Measurements from ENCODE around the gene ZNF462. TPM values are rescaled to one million over a fixed set of nuclear protein-coding genes. Genes with fewer than 3 reads are reported as not detected.

ZNF462 gene
- total and polyA plus RNA-seq, 2 of the 4 experiments (the other 2 are of a cell fraction) = 6.1 to 18.8 TPM

GRCh38 chr9:106960258-106960657 is 97.3 kb downstream of the ZNF462 start:
- intact Hi-C loops (cut with micrococcal nuclease) = no loop called here
- H3K9me1 ChIP-seq (ENCODE audit: insufficient read depth, low read length) = peaks cover 7% of the 10 kb centered on the region; the same call in 1 of the 2 replicates
- H3K4me3 ChIP-seq (ENCODE audit: insufficient read depth, low read depth, low read length) = no peak overlapping the region
- H2BK5ac ChIP-seq (ENCODE audit: low read depth, low read length, poor library complexity, severe bottlenecking) = no peak overlapping the region
- BruUV-seq (replicated peaks) = no TSS peak
- POLR2A ChIA-PET (ENCODE audit: unreplicated experiment) = no interaction called here
- CTCF ChIA-PET = interaction anchor here (0.7 kb wide), 1 partner anchor 10 kb away, joined by 3 read pairs; no protein-coding TSS in a partner anchor
- no peak overlapping the region for H2BK120ac ChIP-seq (ENCODE audit: low read depth, low read length)
- no peak overlapping the region for H2AK5ac ChIP-seq (ENCODE audit: low read depth, low read length)
- no peaks in the 10 kb centered on the region for H3K27me3 ChIP-seq (ENCODE audit: control insufficient read depth, insufficient read depth, low read length)
- WGBS, 2 experiments (ENCODE audit: extremely low coverage in 2 of 2, insufficient read length in 1 of 2) = no CpG with 5 or more reads among the region's 5 CpGs
- no peak overlapping the region for H3K9ac ChIP-seq (ENCODE audit: low read depth, low read length)
- H3K56ac ChIP-seq (ENCODE audit: extremely low read depth, insufficient read depth, low read length) = no peak overlapping the region
- no peak overlapping the region for H2AK9ac ChIP-seq (replicated peaks; ENCODE audit: low read depth, low read length, poor library complexity)
- no peak for DNase-seq
- no peak overlapping the region for H3K4ac ChIP-seq (ENCODE audit: low read depth, low read length)
- no peak for ATAC-seq (ENCODE audit: low read depth)
- H4K91ac ChIP-seq (ENCODE audit: insufficient read depth, low read depth, low read length) = no peak overlapping the region
- H4K5ac ChIP-seq (ENCODE audit: low read depth, low read length) = no peak overlapping the region
- H3K14ac ChIP-seq (replicated peaks; ENCODE audit: low read depth, low read length) = no peak overlapping the region
- dilution Hi-C loops (cut with HindIII; ENCODE audit: low sequenced_read_pairs, unreplicated experiment) = no loop called here
- in situ Hi-C loops (cut with MboI; ENCODE audit: low sequenced_read_pairs) = no loop called here
- peaks cover 3% of the 10 kb centered on the region; the same call in 1 of the 2 replicates for H3K4me1 ChIP-seq (ENCODE audit: control insufficient read depth, insufficient read depth, low read length)
- no peak overlapping the region for H3K23ac ChIP-seq (ENCODE audit: low read depth, low read length)
- TF ChIP-seq NFE2L2 (IDR thresholded peaks at IDR 0.05; ENCODE audit: low read depth, low read length) (no peak), RFX5 (IDR thresholded peaks at IDR 0.05; ENCODE audit: low read depth, low read length) (no peak), CEBPB (IDR thresholded peaks at IDR 0.05; ENCODE audit: low read depth, low read length) (no peak), BHLHE40 (IDR thresholded peaks at IDR 0.05; ENCODE audit: low read depth, low read length) (no peak), CTCF (conservative IDR thresholded peaks at IDR 0.05; ENCODE audit: low read depth, low read length) (no peak), RCOR1 (IDR thresholded peaks at IDR 0.05; ENCODE audit: insufficient replicate concordance, low read length) (no peak), MXI1 (IDR thresholded peaks at IDR 0.05; ENCODE audit: borderline replicate concordance, low read depth, low read length) (no peak), ELK1 (IDR thresholded peaks at IDR 0.05; ENCODE audit: borderline replicate concordance, low read depth, low read length) (no peak), FOS (IDR thresholded peaks at IDR 0.05; ENCODE audit: low read depth, low read length) (no peak), RAD21 (IDR thresholded peaks at IDR 0.05; ENCODE audit: low read length) (no peak), SMC3 (IDR thresholded peaks at IDR 0.05; ENCODE audit: low read depth, low read length) (no peak), USF2 (IDR thresholded peaks at IDR 0.05; ENCODE audit: low read depth, low read length) (no peak), MAZ (IDR thresholded peaks at IDR 0.05; ENCODE audit: borderline replicate concordance, low read depth, low read length) (no peak), POLR2A (IDR thresholded peaks at IDR 0.05; ENCODE audit: low read depth, low read length) (no peak), CHD1 (IDR thresholded peaks at IDR 0.05; ENCODE audit: low read depth, low read length) (no peak)
- H2BK15ac ChIP-seq (ENCODE audit: low read depth, low read length) = no peak overlapping the region
- H3K36me3 ChIP-seq (ENCODE audit: control insufficient read depth, insufficient read depth, low read length) = peaks cover 6% of the 10 kb centered on the region; the same call in 1 of the 2 replicates
- H2BK20ac ChIP-seq (ENCODE audit: low read depth, low read length) = no peak overlapping the region
- no peak overlapping the region for H3K27ac ChIP-seq (ENCODE audit: insufficient read depth, low read length)
- H3K79me1 ChIP-seq (ENCODE audit: low read depth in 1 of 2, low read length in 2 of 2) = 0 out of 4 replicates have a peak, but pooled peaks cover 0 to under 1% of the 10 kb centered on the region in 2 experiments
- no peak overlapping the region for H4K8ac ChIP-seq (ENCODE audit: low read depth in 2 of 2, low read length in 2 of 2)
- H3K4me2 ChIP-seq (ENCODE audit: low read depth, low read length) = no peak overlapping the region
- no peak overlapping the region for H2AFZ ChIP-seq (replicated peaks; ENCODE audit: low read length, poor library complexity)
- no peak overlapping the region for H3K18ac ChIP-seq (ENCODE audit: low read depth, low read length)
- no peaks in the 10 kb centered on the region; the same call in 1 of the 2 replicates for H3K9me3 ChIP-seq (ENCODE audit: control insufficient read depth, insufficient read depth, low read length)
- H4K20me1 ChIP-seq (ENCODE audit: insufficient read depth, low read length) = no peaks in the 10 kb centered on the region
